Choroid plexus epithelial cell (primary cell): ENCODE data around the gene CRYL1.

Experiments
- DNase-seq: peaks from one replicate; pipeline ENCODE4 v3.0.0-alpha.2; 2010; ENCODE audit warnings: low read depth
- H3K4me3 ChIP-seq: 2 replicates; pipeline ENCODE4 v1.5.1; 2011; ENCODE audit warnings: low read depth, mild to moderate bottlenecking, control low read depth, low read length, moderate library complexity
- TF ChIP-seq, protein P1 (sequence below): conservative IDR thresholded peaks from 2 replicates; pipeline ENCODE4 v1.5.1; 2011; ENCODE audit warnings: low read depth, mild to moderate bottlenecking, control low read depth, inconsistent platforms, low read length, moderate library complexity

Gene CRYL1

DNA sequence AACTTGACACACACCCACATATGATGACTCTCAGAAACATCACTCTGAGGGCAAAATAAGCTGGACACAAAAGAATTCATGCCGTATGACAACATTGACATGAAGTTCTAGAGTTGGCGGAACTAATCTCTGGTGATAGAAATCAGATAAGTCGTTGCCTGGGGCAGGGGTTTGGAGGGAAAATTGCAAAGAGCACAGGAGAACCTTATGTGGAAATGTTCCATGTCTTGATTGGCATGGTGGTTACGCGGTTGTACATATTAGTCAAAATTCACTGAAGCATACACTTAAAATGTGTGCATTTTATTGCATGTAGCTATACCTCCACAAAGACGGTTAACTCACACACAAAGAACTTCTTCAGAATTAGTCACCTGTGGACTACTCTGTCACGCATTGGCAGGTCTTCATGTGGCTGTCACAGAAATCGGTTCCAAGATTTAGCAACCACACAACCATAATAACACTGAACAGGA lies 155.7 kb downstream of the CRYL1 start:
- TF ChIP-seq, protein P1, sequence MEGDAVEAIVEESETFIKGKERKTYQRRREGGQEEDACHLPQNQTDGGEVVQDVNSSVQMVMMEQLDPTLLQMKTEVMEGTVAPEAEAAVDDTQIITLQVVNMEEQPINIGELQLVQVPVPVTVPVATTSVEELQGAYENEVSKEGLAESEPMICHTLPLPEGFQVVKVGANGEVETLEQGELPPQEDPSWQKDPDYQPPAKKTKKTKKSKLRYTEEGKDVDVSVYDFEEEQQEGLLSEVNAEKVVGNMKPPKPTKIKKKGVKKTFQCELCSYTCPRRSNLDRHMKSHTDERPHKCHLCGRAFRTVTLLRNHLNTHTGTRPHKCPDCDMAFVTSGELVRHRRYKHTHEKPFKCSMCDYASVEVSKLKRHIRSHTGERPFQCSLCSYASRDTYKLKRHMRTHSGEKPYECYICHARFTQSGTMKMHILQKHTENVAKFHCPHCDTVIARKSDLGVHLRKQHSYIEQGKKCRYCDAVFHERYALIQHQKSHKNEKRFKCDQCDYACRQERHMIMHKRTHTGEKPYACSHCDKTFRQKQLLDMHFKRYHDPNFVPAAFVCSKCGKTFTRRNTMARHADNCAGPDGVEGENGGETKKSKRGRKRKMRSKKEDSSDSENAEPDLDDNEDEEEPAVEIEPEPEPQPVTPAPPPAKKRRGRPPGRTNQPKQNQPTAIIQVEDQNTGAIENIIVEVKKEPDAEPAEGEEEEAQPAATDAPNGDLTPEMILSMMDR, result no peak
- no peak for DNase-seq
- no peak overlapping the region for H3K4me3 ChIP-seq

DNA sequence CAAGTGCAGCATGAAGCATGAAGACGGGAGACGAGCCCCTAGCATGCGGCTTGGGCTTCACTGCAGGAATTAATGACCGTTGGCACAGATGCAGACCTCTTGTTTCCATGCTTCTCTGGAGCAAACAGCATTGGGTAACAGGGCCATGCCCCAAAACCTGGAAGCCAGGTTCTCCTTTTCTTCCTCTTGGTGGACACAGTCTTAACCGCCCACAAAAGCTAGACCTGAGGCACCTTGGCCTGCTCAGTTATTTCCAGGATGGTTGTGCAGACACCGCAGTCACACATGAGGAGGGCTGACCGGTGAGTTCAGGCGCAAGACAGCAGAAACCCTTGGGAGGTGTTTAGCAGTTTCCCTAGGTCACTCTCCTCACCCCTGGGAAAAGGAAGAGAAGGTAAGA lies 159.6 kb downstream of the CRYL1 start:
- H3K4me3 ChIP-seq, result no peak overlapping the region
- no peak for DNase-seq
- TF ChIP-seq, protein P1, result no peak

DNA sequence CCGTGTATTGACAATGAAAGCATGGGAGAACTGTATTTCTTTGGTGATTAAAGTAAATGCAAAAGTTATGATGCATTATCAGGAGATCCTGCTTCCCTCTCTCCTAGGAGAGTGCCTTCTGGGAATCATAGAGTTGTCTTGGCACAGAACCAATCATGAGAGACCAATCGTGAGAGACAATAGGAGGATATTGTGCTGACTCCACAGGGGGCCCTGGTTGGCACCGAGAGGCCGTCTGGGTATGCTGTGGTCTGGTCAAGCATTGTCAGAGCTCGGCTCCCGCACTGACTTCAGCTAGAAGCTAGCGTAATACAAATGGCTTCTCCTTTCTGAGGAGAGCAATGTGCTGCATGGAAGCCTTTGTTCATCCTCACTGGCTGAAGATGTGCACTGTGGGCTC lies 162.1 kb downstream of the CRYL1 start:
- H3K4me3 ChIP-seq, result no peak overlapping the region
- DNase-seq, result no peak
- TF ChIP-seq, protein P1, result no peak

GRCh38 chr13:20363172-20363571 lies 162.5 kb downstream of the CRYL1 start:
- TF ChIP-seq, protein P1, result no peak
- no peak for DNase-seq
- H3K4me3 ChIP-seq, result no peak overlapping the region

GRCh38 chr13:20362484-20363041 lies 163.1 kb downstream of the CRYL1 start:
- H3K4me3 ChIP-seq, result no peak overlapping the region
- TF ChIP-seq, protein P1, result no peak
- DNase-seq, result no peak

GRCh38 chr13:20360835-20361412 lies 164.7 kb downstream of the CRYL1 start:
- no peak for DNase-seq
- TF ChIP-seq, protein P1, result no peak
- no peak overlapping the region for H3K4me3 ChIP-seq

GRCh38 chr13:20360041-20360491 lies 165.6 kb downstream of the CRYL1 start:
- no peak overlapping the region for H3K4me3 ChIP-seq
- TF ChIP-seq, protein P1, result no peak
- DNase-seq, result peak; percentile 63
